NT2/D1 (cell line): ENCODE data around the gene KCTD15.

ENCODE experiments used
- DNase-seq: peaks from one replicate; pipeline ENCODE4 v3.0.0-alpha.2; 2011; ENCODE audit warnings: low read depth, low spot score
- H3K27me3 ChIP-seq: 2 replicates; pipeline ENCODE4 v1.6.0; 2011; ENCODE audit warnings: mild to moderate bottlenecking; ENCODE audit not compliant: insufficient read length, insufficient read depth
- H3K36me3 ChIP-seq: 2 replicates; pipeline ENCODE4 v1.6.1; 2011; ENCODE audit warnings: mild to moderate bottlenecking, low read length, mixed read lengths; ENCODE audit not compliant: insufficient read depth, insufficient read length
- H3K4me1 ChIP-seq: 2 replicates; pipeline ENCODE4 v1.5.1; 2011; ENCODE audit not compliant: insufficient read depth, insufficient read length
- H3K4me3 ChIP-seq: 2 replicates; pipeline ENCODE4 v1.5.1; 2011; ENCODE audit warnings: low read depth; ENCODE audit not compliant: insufficient read length
- H3K9ac ChIP-seq: 2 replicates; pipeline ENCODE4 v1.6.0; 2011; ENCODE audit warnings: low read depth; ENCODE audit not compliant: insufficient read length
- H3K9me3 ChIP-seq: 2 replicates; pipeline ENCODE4 v1.5.1; 2011; ENCODE audit warnings: mild to moderate bottlenecking, low read length; ENCODE audit not compliant: insufficient read depth
- SUZ12 ChIP-seq: IDR thresholded peaks from 2 replicates; pipeline ENCODE4 v1.6.1; 2011; ENCODE audit not compliant: insufficient read length, insufficient read depth; ENCODE audit errors: extremely low read depth
- YY1 ChIP-seq: IDR thresholded peaks from 2 replicates; pipeline ENCODE4 v1.6.1; 2011; ENCODE audit not compliant: insufficient read length, insufficient read depth
- ZNF274 ChIP-seq: IDR thresholded peaks from 2 replicates; pipeline ENCODE4 v1.6.1; 2011; ENCODE audit warnings: mild to moderate bottlenecking, low read depth, low read length

KCTD15 gene

DNA sequence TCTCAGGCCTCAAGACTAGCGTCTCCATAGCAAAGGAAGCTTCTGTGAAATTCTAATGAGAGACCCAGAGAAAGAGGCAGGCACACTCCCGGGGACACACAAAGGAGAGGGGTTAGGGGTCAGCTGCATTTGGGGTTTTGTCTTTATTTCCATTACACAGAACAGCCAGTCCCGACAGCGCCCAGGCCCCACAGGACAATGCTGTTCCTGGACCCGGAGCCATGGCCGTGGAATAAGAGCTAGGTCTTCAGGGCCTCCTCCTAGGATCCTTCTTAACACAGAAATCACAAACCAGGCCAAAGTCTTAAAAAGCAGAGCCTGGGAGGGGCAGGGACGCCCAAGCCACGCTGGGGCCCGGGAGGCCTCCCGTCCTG, 22.8 kb downstream of the KCTD15 start:
- Histone ChIP-seq H3K36me3 (peaks cover 8% of the 10 kb centered on the region), H3K9me3 (no peaks in the 10 kb centered on the region), H3K4me1 (peaks cover 8% of the 10 kb centered on the region), H3K9ac (no peak overlapping the region), H3K27me3 (no peaks in the 10 kb centered on the region), H3K4me3 (no peak overlapping the region)
- TF ChIP-seq YY1, result no peak
- no peak for TF ChIP-seq ZNF274
- no peak for TF ChIP-seq SUZ12
- DNase-seq, result no peak

DNA sequence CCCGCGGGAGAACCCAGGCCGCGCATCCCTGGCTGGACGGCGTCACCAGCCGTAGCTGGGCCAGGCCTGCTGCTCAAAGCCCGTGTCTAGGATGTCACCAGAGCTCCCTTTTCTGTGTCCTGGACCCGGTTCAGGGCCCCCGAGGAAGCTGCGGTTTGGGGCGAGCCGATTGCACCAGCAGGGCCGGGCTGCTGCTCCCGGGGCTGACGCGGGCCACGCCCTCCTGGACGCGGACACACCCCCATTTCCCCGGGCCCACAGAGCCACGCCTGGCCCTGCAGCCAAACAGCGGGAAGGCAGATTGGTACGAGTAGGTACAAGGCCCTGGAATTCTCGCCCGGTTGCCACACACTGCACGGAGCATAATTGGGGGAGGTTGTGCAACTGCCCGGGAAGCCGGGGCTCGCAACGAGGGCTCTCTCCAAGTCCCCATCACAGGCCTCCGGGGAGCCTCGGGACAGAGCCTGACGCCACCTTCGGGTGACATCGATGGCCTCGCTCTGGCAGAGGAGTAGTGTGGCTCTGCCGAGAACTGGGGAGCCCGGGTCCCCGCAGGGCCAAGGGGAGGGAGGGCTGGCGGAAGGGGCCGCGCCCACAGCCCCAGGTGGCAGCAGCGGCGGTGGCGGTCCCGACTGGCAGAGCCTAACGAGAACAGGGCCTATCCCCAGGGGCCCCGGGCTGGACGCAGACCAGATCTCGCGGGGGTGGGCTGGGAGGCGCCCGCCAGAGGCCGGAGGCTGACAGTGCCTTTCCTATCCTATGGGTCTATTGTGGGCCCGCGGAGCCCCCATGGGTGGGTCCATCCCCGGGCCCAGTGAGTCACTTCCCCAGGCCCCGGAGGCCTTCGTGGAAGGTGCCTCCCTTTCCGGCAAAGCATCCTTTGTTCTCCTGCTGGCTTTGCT, 23.5 kb downstream of the KCTD15 start:
- peaks cover 8% of the 10 kb centered on the region for H3K4me1 ChIP-seq

DNA sequence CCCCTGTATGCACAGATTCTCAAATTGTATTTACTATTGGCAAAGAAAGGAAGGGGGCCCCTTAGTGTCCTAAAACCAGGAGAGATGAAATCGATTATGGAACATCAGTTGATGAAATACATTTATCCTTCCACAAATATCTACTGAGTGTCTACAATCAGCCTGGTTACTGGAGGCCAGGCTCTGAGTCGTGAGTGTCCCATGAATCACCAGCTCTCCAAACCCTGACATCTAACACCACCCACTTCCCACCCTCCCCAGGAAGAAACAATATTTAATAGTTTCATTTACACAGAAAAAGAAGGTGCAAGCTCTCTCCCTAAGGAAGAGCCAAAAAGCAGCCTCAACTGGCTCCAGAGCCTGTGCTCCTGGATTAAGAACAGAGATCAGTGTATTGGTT, 25.2 kb downstream of the KCTD15 start:
- Histone ChIP-seq H3K4me3 (no peak overlapping the region), H3K27me3 (no peaks in the 10 kb centered on the region), H3K9me3 (no peaks in the 10 kb centered on the region), H3K9ac (no peak overlapping the region), H3K36me3 (no peaks in the 10 kb centered on the region), H3K4me1 (peaks cover 11% of the 10 kb centered on the region)
- no peak for DNase-seq
- TF ChIP-seq ZNF274 (no peak), SUZ12 (no peak), YY1 (no peak)

More for the DNA sequence above, 23.5 kb downstream of the KCTD15 start:
- Histone ChIP-seq H3K9ac (peak overlapping the region; percentile 70), H3K27me3 (no peaks in the 10 kb centered on the region), H3K4me3 (peak overlapping the region; percentile 45), H3K36me3 (peaks cover 2% of the 10 kb centered on the region), H3K9me3 (no peaks in the 10 kb centered on the region)
- TF ChIP-seq YY1 (no peak), ZNF274 (no peak), SUZ12 (no peak)
- DNase-seq, result no peak

- no peak overlapping the region for H3K4me3 ChIP-seq
- no peak for DNase-seq
- no peaks in the 10 kb centered on the region for H3K36me3 ChIP-seq
- H3K27me3 ChIP-seq, result no peaks in the 10 kb centered on the region
- no peak overlapping the region for H3K9ac ChIP-seq
- TF ChIP-seq SUZ12 (no peak), ZNF274 (no peak), YY1 (no peak)
- H3K9me3 ChIP-seq, result no peaks in the 10 kb centered on the region
- peaks cover 12% of the 10 kb centered on the region for H3K4me1 ChIP-seq
These were observed 26.7 kb downstream of the KCTD15 start for GRCh38 chr19:33823341-33823740.

DNA sequence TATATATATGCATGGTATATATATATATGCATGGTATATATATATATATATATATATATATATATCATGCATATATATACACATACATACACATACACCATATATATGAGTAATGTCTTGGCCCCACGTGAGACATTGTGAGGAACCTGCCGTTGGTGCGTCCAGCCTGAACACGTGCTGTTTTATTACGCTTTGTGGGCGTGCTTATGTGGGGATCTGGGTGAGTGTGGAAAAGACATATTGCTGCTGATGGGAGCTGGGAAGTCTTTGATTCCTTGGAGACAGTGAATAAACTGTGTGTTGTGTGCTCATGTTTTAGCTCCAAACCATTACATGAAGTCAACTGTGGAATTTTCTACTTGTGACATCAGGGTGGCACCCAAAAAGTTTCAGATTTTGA, 28.9 kb downstream of the KCTD15 start:
- Histone ChIP-seq H3K9me3 (no peaks in the 10 kb centered on the region), H3K4me1 (peaks cover 9% of the 10 kb centered on the region), H3K27me3 (no peaks in the 10 kb centered on the region), H3K9ac (no peak overlapping the region), H3K4me3 (no peak overlapping the region), H3K36me3 (no peaks in the 10 kb centered on the region)
- no peak for TF ChIP-seq SUZ12
- no peak for TF ChIP-seq YY1
- no peak for TF ChIP-seq ZNF274
- no peak for DNase-seq

- H3K9me3 ChIP-seq, result no peaks in the 10 kb centered on the region
- DNase-seq, result no peak
- peaks cover 4% of the 10 kb centered on the region for H3K4me1 ChIP-seq
- TF ChIP-seq ZNF274 (no peak), SUZ12 (no peak), YY1 (no peak)
- no peaks in the 10 kb centered on the region for H3K36me3 ChIP-seq
- no peak overlapping the region for H3K4me3 ChIP-seq
- H3K27me3 ChIP-seq, result no peaks in the 10 kb centered on the region
- H3K9ac ChIP-seq, result no peak overlapping the region
These were observed 29.9 kb downstream of the KCTD15 start for GRCh38 chr19:33826521-33826920.

- no peaks in the 10 kb centered on the region for H3K27me3 ChIP-seq
- H3K9ac ChIP-seq, result no peak overlapping the region
- no peaks in the 10 kb centered on the region for H3K36me3 ChIP-seq
- TF ChIP-seq SUZ12 (no peak), ZNF274 (no peak), YY1 (no peak)
- H3K9me3 ChIP-seq, result no peaks in the 10 kb centered on the region
- H3K4me1 ChIP-seq, result peaks cover 4% of the 10 kb centered on the region
- H3K4me3 ChIP-seq, result no peak overlapping the region
- DNase-seq, result no peak
These were observed 31.8 kb downstream of the KCTD15 start for GRCh38 chr19:33828266-33829075.
